KOPT-K1 (cell line): Measurements from ENCODE around the gene MED8.
"Not testable (repeated sequence)": the region's sequence is repeated elsewhere in the genome, so short reads cannot be mapped to it uniquely, and the experiment has no call there.

Experiments used
- H3K27ac ChIP-seq: fragments of 200-600 bp; sonication (generic); 2 replicates; pipeline ENCODE4 v1.5.1; 2016; ENCODE audit warnings: antibody characterized with exemption, mild to moderate bottlenecking, low read depth, low read length; ENCODE audit not compliant: poor library complexity, severe bottlenecking
- H3K36me3 ChIP-seq: fragments of 200-600 bp; sonication (generic); 2 replicates; pipeline ENCODE4 v1.5.1; 2017; ENCODE audit warnings: antibody characterized with exemption, mild to moderate bottlenecking, low read length, moderate library complexity; ENCODE audit not compliant: insufficient read depth
- H3K9me3 ChIP-seq: fragments of 200-600 bp; sonication (generic); 2 replicates; pipeline ENCODE4 v1.5.1; 2017; ENCODE audit warnings: antibody characterized with exemption, low read length, mild to moderate bottlenecking; ENCODE audit not compliant: insufficient read depth, poor library complexity, severe bottlenecking

MED8 gene

GRCh38 chr1:43427524-43427923, 37.9 kb upstream of the MED8 start:
- H3K36me3 ChIP-seq = peaks cover 100% of the 10 kb centered on the region

GRCh38 chr1:43426221-43426620, 36.6 kb upstream of the MED8 start:
- Histone ChIP-seq H3K9me3 (no peaks in the 10 kb centered on the region), H3K36me3 (peaks cover 99% of the 10 kb centered on the region), H3K27ac (no peak overlapping the region)

More at GRCh38 chr1:43427524-43427923, 37.9 kb upstream of the MED8 start:
- no peaks in the 10 kb centered on the region for H3K9me3 ChIP-seq
- no peak overlapping the region for H3K27ac ChIP-seq

- Histone ChIP-seq H3K9me3 (no peaks in the 10 kb centered on the region), H3K36me3 (peaks cover 99% of the 10 kb centered on the region), H3K27ac (no peak overlapping the region)
Measured at GRCh38 chr1:43425045-43425444, 35.4 kb upstream of the MED8 start.

GRCh38 chr1:43423672-43424550, 34.3 kb upstream of the MED8 start:
- peaks cover 99% of the 10 kb centered on the region for H3K36me3 ChIP-seq
- H3K27ac ChIP-seq = no peak overlapping the region
- no peaks in the 10 kb centered on the region for H3K9me3 ChIP-seq

GRCh38 chr1:43422995-43423671, 33.5 kb upstream of the MED8 start:
- no peaks in the 10 kb centered on the region for H3K9me3 ChIP-seq
- peaks cover 99% of the 10 kb centered on the region for H3K36me3 ChIP-seq
- H3K27ac ChIP-seq = no peak overlapping the region

- peaks cover 99% of the 10 kb centered on the region for H3K36me3 ChIP-seq
- H3K27ac ChIP-seq = no peak overlapping the region
- H3K9me3 ChIP-seq = no peaks in the 10 kb centered on the region
Measured at GRCh38 chr1:43421976-43422750, 32.6 kb upstream of the MED8 start.

- H3K27ac ChIP-seq = no peak overlapping the region
- H3K9me3 ChIP-seq = no peaks in the 10 kb centered on the region
- peaks cover 99% of the 10 kb centered on the region for H3K36me3 ChIP-seq
Measured at GRCh38 chr1:43421396-43421795, 31.8 kb upstream of the MED8 start.

- H3K9me3 ChIP-seq = no peaks in the 10 kb centered on the region
- peaks cover 99% of the 10 kb centered on the region for H3K36me3 ChIP-seq
- H3K27ac ChIP-seq = no peak overlapping the region
Measured at GRCh38 chr1:43420874-43421273, 31.3 kb upstream of the MED8 start.

- Histone ChIP-seq H3K9me3 (no peaks in the 10 kb centered on the region), H3K27ac (no peak overlapping the region), H3K36me3 (peaks cover 98% of the 10 kb centered on the region)
Measured at GRCh38 chr1:43419627-43420425, 30.2 kb upstream of the MED8 start.

- no peak overlapping the region for H3K27ac ChIP-seq
- no peaks in the 10 kb centered on the region for H3K9me3 ChIP-seq
- peaks cover 91% of the 10 kb centered on the region for H3K36me3 ChIP-seq
Measured at GRCh38 chr1:43418858-43419257, 29.3 kb upstream of the MED8 start.

GRCh38 chr1:43415901-43416300, 26.3 kb upstream of the MED8 start:
- H3K27ac ChIP-seq = no peak overlapping the region

GRCh38 chr1:43414634-43415223, 25.1 kb upstream of the MED8 start:
- no peak overlapping the region for H3K27ac ChIP-seq
- no peaks in the 10 kb centered on the region for H3K9me3 ChIP-seq
- H3K36me3 ChIP-seq = peaks cover 67% of the 10 kb centered on the region

More at GRCh38 chr1:43415901-43416300, 26.3 kb upstream of the MED8 start:
- peaks cover 74% of the 10 kb centered on the region for H3K36me3 ChIP-seq
- H3K9me3 ChIP-seq = no peaks in the 10 kb centered on the region

GRCh38 chr1:43413426-43413825, 23.8 kb upstream of the MED8 start:
- H3K36me3 ChIP-seq = peaks cover 67% of the 10 kb centered on the region

GRCh38 chr1:43410571-43410970, 21.0 kb upstream of the MED8 start:
- H3K36me3 ChIP-seq = peaks cover 63% of the 10 kb centered on the region
- no peak overlapping the region for H3K27ac ChIP-seq
- no peaks in the 10 kb centered on the region for H3K9me3 ChIP-seq

More at GRCh38 chr1:43413426-43413825, 23.8 kb upstream of the MED8 start:
- H3K9me3 ChIP-seq, H3K27ac ChIP-seq: not testable (repeated sequence)
